ENCODE results near the gene IL1RAPL2.

The IL1RAPL2 gene

DNA sequence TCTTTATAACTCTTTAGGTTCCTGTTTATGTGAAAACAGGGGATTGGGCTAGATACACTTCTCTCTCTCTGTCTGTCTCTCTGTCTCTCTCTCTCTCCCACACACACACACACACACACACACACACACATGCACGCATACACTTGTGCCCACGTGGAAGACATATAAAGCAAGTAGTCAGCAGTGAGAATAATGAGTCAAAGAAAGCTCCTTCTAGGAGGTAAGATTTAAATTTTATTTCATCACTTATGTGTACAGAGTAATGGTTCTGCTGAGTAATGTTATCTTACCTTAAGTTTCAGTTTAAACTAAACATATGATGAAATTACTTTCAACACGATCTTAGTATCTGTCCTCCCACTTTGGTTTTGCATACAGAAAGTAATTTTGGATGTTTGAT lies 897.5 kb downstream of the IL1RAPL2 start:
- DNase-seq (ENCODE audit: low spot score): no peak

GRCh38 chrX:105464618-105465017 lies 898.6 kb downstream of the IL1RAPL2 start:
- DNase-seq (ENCODE audit: low spot score): no peak

DNA sequence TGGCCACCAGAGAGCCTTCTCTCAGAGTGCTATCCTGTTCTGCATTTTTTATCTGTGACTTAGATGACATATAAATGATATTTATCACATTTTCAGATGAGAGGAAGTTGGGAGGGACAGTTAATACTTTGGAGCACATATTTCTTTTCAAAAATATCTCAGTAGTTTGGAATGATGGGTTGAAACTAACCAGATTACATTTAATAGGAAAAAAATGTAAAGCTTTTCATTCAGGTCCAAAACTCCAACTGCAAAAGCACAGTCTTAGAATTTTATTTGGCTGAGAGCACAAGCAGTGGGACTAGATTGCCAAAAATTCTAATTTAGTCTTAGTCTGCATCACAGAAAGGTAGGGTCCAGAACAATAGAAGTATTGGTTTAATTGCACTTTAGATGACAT lies 902.7 kb downstream of the IL1RAPL2 start:
- DNase-seq (ENCODE audit: low spot score): no peak

DNA sequence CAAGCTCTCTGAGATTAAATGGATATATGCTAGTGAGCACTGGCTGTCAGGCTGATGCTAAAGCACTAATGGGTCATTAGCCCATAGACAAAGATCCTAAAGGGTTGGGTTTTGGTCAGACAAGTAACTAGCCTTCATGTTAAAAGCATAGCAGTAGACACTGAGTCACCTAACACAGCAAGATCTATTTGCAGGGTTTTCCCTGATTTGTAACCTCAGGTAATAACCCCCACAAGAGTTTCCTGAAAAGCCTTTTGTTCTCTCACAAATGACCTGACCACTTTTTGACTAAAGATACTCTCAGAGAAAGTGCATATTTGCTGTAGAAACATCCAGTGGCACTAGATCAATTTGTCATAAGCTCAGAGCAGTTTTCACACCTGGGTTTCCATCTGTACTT lies 905.6 kb downstream of the IL1RAPL2 start:
- no peak for DNase-seq (ENCODE audit: low spot score)

- DNase-seq (ENCODE audit: low spot score): no peak
Observed at GRCh38 chrX:105475801-105476200, 909.8 kb downstream of the IL1RAPL2 start.

GRCh38 chrX:105477351-105477750 lies 911.4 kb downstream of the IL1RAPL2 start:
- no peak for DNase-seq (ENCODE audit: low spot score)

DNA sequence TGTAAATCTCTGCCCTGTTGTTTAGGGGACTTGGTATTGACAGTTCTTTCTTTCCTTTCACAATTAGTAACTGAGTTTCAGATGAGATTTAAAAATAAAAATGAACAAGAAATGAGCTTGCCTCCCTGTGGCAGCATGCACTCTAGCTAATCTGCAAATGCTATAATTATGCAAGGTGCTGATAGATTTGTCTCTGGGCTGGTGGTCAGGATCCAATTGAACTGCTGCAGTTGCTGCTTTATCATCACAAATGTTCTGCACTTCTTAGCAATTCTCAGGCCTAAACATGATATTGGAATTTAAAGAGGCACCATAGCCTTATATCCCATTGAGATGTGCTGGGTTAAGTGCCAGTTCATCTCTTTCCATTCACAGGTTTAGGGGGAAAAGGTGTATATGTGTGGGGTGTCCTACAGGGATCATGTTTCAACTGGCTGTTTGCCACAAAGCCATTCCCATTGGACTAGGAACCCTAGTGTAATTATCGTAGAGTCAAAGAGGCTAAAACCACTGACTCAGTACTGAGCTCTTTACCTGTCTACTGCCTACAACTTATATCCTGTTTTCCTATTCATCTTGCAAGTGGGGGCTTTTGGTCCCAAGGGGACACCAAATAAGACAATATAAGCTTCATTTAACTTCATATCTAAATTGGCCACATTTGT lies 914.8 kb downstream of the IL1RAPL2 start:
- no peak for DNase-seq (ENCODE audit: low spot score)

GRCh38 chrX:105483011-105483410 lies 917.0 kb downstream of the IL1RAPL2 start:
- DNase-seq (ENCODE audit: low spot score): no peak

- no peak for DNase-seq (ENCODE audit: low spot score)
Observed at GRCh38 chrX:105488716-105489115, 922.7 kb downstream of the IL1RAPL2 start.

GRCh38 chrX:105495376-105495775 lies 929.4 kb downstream of the IL1RAPL2 start:
- DNase-seq (ENCODE audit: low spot score): no peak

- DNase-seq (ENCODE audit: low spot score): no peak
Observed at GRCh38 chrX:105502336-105502735, 936.3 kb downstream of the IL1RAPL2 start.

DNA sequence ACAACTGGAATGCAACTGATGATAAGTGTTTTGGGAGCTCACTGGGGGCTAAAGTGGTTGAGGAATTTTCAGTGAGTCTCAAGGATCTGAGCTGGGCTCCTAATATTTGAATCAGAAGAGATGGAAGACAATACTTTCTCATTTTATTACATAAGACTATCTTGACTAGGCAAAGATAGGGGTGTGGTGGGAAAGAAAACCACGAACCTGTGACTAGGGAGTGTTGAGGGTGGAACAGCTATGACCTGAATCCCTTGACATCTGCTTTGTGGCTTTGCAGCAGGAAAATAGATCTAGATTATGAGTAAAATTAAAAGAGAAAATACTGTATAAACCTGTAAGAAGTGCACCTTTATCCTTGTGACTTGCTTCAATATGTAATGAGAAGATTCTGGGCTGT lies 949.6 kb downstream of the IL1RAPL2 start:
- no peak for DNase-seq (ENCODE audit: low spot score)

DNA sequence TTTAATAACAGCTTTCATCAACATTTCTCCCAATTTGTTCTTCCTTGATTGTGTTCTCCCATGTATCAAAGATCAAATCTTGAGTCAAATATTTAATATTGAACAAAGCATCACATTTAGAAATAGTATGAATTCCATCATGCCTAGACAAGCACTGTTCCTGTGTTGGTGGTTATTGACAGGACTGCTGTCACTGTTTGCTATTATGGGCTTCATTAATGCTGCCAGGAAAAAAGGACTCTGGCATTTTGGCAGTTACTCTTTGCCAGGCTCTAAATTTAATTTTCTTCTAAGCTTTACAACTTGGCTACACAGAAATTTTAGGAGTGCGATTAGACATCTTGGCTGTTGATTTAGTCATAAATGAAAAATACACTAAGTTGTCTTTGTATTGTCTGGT lies 960.4 kb downstream of the IL1RAPL2 start:
- DNase-seq (ENCODE audit: low spot score): no peak

DNA sequence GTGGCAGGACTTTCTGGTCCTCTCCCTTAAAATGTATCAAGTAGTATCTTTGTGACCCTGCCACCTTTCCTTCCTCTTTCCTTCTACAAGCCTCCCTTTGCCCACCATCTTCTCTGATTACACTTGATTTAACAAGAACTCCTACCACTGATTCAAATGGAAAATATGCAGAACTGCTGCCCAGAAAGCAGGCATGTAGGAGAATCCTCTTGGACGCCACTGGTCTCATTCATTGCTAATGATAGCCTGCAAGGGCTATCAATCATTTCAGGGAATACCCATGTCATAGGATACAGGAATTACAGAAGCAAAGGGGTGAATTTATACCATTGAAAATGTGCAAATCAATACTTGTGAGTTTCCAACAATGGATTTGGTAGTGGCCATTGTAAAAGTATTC lies 961.8 kb downstream of the IL1RAPL2 start:
- DNase-seq (ENCODE audit: low spot score): no peak

GRCh38 chrX:105533951-105534350 lies 968.0 kb downstream of the IL1RAPL2 start:
- DNase-seq (ENCODE audit: low spot score): no peak

DNA sequence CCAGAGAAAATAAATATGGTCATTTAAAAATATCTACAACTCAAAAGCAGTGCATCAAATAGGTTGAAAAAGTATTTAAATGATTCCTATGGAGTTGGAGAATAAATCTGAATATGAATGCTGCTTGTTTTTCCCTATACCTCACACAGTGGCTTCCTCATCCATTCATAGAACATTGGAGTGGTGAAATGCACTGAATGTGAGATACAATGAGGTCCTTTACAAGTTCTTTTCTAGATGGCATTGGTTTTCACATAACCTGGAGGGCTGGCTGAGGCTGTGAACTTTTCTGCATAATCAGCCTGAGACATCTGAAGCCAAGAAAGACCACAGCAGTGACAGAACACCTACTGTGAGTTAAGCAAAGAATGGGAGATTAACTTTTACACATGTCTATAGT lies 977.3 kb downstream of the IL1RAPL2 start:
- DNase-seq (ENCODE audit: low spot score): no peak

GRCh38 chrX:105550043-105550663 lies 984.2 kb downstream of the IL1RAPL2 start:
- DNase-seq (ENCODE audit: low spot score): no peak

DNA sequence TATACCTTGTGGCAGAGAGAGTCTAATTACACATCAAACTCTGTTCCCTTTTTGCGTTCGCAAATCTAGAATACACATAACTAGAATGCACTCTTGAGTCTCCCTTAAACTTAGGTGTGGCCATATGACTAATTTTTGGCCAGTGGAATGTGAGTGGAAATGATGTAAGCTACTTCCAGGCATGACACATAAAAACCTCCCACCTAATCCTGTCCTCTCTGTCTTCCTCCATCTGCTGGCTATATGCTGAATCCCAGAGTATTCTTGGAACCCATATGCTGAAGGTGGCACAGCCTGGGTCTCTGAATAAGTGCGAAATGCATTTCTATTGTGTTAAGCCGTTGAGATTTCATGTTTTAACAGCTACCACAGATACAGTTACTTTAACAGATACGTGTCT lies 986.4 kb downstream of the IL1RAPL2 start:
- peak; percentile 76 for DNase-seq (ENCODE audit: low spot score)

GRCh38 chrX:105553118-105553517 lies 987.1 kb downstream of the IL1RAPL2 start:
- DNase-seq (ENCODE audit: low spot score): no peak

- peak; percentile 82 for DNase-seq (ENCODE audit: low spot score)
Observed at GRCh38 chrX:105564501-105564900, 998.5 kb downstream of the IL1RAPL2 start.

GRCh38 chrX:105565856-105566255 lies 999.9 kb downstream of the IL1RAPL2 start:
- no peak for DNase-seq (ENCODE audit: low spot score)

GRCh38 chrX:105567082-105567481 lies 1001.1 kb downstream of the IL1RAPL2 start:
- no peak for DNase-seq (ENCODE audit: low spot score)

GRCh38 chrX:105608745-105609144 lies 1042.7 kb downstream of the IL1RAPL2 start:
- DNase-seq (ENCODE audit: low spot score): no peak

GRCh38 chrX:105609530-105609929 lies 1043.5 kb downstream of the IL1RAPL2 start:
- no peak for DNase-seq (ENCODE audit: low spot score)
